Smooth muscle cell (in vitro differentiated cells): ENCODE data around the gene C1D. TPM values are rescaled to one million over a fixed set of nuclear protein-coding genes. Genes with fewer than 3 reads are reported as not detected.

ENCODE experiments used
- DNase-seq: peaks from one replicate; lab custom pipeline; 2025; ENCODE audit not compliant: unreplicated experiment; lab: John Stamatoyannopoulos, UW
- H2AFZ ChIP-seq: fragments of 200-600 bp; sonication (generic); 2 replicates; pipeline ENCODE4 v1.6.0; 2016; ENCODE audit warnings: antibody characterized with exemption, low read depth, mild to moderate bottlenecking
- H3F3A ChIP-seq: fragments of 200-600 bp; sonication (generic); 2 replicates; pipeline ENCODE4 v1.6.0; 2017; ENCODE audit warnings: antibody characterized with exemption, low read depth
- H3K27ac ChIP-seq: fragments of 200-600 bp; sonication (generic); 2 replicates; pipeline ENCODE4 v1.5.1; 2016; ENCODE audit warnings: low read depth, mild to moderate bottlenecking
- H3K27me3 ChIP-seq: fragments of 200-600 bp; sonication (generic); 2 replicates; pipeline ENCODE4 v1.6.1; 2016; ENCODE audit warnings: low read depth, mild to moderate bottlenecking
- H3K36me3 ChIP-seq: fragments of 200-600 bp; sonication (generic); 2 replicates; pipeline ENCODE4 v1.5.1; 2016; ENCODE audit warnings: low read depth
- H3K4me1 ChIP-seq: fragments of 200-600 bp; sonication (generic); 2 replicates; pipeline ENCODE4 v1.5.1; 2016; ENCODE audit warnings: low read depth
- H3K4me2 ChIP-seq: fragments of 200-600 bp; sonication (generic); 2 replicates; pipeline ENCODE4 v1.6.0; 2016; ENCODE audit warnings: mild to moderate bottlenecking
- H3K4me3 ChIP-seq: fragments of 200-600 bp; sonication (generic); 2 replicates; pipeline ENCODE4 v1.5.1; 2016; ENCODE audit warnings: mild to moderate bottlenecking
- H3K79me2 ChIP-seq: fragments of 200-600 bp; sonication (generic); 2 replicates; pipeline ENCODE4 v1.6.0; 2016; ENCODE audit warnings: low read depth, mild to moderate bottlenecking
- H3K9ac ChIP-seq: fragments of 200-600 bp; sonication (generic); 2 replicates; pipeline ENCODE4 v1.6.0; 2016; ENCODE audit warnings: low read depth
- H3K9me3 ChIP-seq: fragments of 200-600 bp; sonication (generic); replicated peaks from 2 replicates; pipeline ENCODE4 v1.5.1; 2016; ENCODE audit warnings: low read depth
- H4K20me1 ChIP-seq: fragments of 200-600 bp; sonication (generic); 2 replicates; pipeline ENCODE4 v1.6.0; 2016; ENCODE audit warnings: low read depth
- WGBS: methylation state at CpG from one replicate; pipeline ENCODE4 v1.1.7; 2016; ENCODE audit warnings: low lambda C conversion rate; 5-methylcytosine and 5-hydroxymethylcytosine counted together
- polyA plus RNA-seq: library from polyadenylated mRNA; unstranded; fragments of >200 nt; fragmentation: Nextera tagmentation; extraction: Ambion mirVana; gene quantifications from 2 replicates; pipeline ENCODE4 v1.2.1, GENCODE V29; 2016
- total RNA-seq: library from RNA; depleted of rRNA; stranded (reverse); fragments of >200 nt; gene quantifications from 2 replicates; pipeline ENCODE4 v1.2.3, GENCODE V29; 2014
- TF ChIP-seq, protein P1 (sequence below): fragments of 200-600 bp; sonication (generic); IDR thresholded peaks from 2 replicates; pipeline ENCODE4 v1.5.1; 2017; ENCODE audit warnings: borderline replicate concordance, mild to moderate bottlenecking, antibody characterized with exemption; ENCODE audit not compliant: insufficient read depth, poor library complexity, severe bottlenecking

Gene C1D, protein sequence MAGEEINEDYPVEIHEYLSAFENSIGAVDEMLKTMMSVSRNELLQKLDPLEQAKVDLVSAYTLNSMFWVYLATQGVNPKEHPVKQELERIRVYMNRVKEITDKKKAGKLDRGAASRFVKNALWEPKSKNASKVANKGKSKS
- total RNA-seq (53.8 and 70.3 TPM in 2 replicates), polyA plus RNA-seq (25.8 and 27.5 TPM in 2 replicates)

DNA sequence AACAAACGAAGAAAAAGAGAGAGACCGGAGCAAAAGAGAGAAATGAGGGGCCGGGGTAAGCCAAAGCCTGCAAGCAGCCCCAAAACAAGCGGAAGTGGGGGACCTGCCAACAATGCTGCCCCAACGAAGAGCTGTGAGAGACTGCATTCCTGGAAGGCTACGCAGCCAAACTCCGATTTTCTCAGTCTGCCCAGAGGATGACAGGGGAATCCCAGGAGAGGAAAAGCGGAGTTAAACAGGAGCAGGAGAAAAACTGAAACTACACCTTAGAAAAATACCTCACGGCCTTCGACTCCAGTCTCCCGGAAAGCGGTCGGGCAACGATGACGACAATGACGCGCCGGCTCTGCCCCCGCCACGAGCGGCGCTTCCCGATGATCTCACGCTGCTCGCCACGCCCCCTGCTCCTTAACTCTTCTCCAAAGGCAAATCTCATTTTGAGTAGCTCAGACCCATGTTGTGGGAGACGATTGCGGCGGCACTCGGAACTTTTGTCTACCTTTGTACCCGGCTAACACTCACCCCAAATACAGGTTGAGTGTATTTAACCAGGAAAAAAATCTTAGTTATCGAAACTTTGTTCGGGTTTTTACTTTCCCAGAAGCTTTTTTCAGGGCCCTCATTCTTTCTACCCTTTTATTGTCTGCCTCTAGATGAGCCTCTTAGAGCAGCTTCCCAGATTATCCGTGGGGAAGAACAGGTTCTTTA, at the start of gene C1D:
TSS of gene C1D (minus strand) at position 325 of the 708 bp plus-strand sequence. CDS start 15,694 bp downstream, outside the sequence.
- Histone ChIP-seq H3K36me3 (no peaks in the 10 kb centered on the region), H3K27ac (peak within 1 kb of the TSS; percentile 98), H3K4me1 (peaks cover 24% of the 10 kb centered on the region), H3K9ac (peak within 1 kb of the TSS; percentile 98), H4K20me1 (peaks cover 31% of the 10 kb centered on the region), H3K4me2 (peak within 1 kb of the TSS; percentile 96), H2AFZ (peak within 1 kb of the TSS; percentile 81), H3F3A (no peaks in the 10 kb centered on the region), H3K27me3 (no peaks in the 10 kb centered on the region), H3K9me3 (no peaks in the 10 kb centered on the region), H3K4me3 (peak within 1 kb of the TSS; percentile 83), H3K79me2 (peaks cover 48% of the 10 kb centered on the region)
- WGBS: 2% methylated on average over 34 of the region's 34 CpGs
- TF ChIP-seq, protein P1, sequence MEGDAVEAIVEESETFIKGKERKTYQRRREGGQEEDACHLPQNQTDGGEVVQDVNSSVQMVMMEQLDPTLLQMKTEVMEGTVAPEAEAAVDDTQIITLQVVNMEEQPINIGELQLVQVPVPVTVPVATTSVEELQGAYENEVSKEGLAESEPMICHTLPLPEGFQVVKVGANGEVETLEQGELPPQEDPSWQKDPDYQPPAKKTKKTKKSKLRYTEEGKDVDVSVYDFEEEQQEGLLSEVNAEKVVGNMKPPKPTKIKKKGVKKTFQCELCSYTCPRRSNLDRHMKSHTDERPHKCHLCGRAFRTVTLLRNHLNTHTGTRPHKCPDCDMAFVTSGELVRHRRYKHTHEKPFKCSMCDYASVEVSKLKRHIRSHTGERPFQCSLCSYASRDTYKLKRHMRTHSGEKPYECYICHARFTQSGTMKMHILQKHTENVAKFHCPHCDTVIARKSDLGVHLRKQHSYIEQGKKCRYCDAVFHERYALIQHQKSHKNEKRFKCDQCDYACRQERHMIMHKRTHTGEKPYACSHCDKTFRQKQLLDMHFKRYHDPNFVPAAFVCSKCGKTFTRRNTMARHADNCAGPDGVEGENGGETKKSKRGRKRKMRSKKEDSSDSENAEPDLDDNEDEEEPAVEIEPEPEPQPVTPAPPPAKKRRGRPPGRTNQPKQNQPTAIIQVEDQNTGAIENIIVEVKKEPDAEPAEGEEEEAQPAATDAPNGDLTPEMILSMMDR: no peak
- DNase-seq: peak; percentile 76

DNA sequence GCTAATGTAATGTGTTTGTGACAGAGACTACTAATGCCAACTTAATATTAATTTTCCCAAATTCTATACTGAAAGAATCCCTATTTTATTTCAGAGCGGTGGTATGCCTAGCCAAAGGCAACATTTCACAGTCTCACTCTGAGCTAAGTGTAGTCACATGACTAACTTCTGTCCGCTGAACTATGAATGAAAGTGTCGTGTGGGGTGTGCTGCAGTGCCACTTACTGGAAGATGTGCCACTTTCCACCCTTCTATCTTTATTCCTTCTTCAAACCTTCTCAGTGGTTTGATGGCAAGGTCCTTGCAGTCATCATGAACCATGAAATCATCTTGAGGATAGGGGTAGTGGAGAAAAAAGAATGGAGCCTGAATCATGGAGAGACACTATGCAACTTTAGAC, 47.3 kb upstream of the C1D start:
- no peak overlapping the region for H3K9ac ChIP-seq
- DNase-seq: no peak
- H3K4me2 ChIP-seq: no peak overlapping the region
- H3F3A ChIP-seq: no peaks in the 10 kb centered on the region
- H3K4me3 ChIP-seq: no peak overlapping the region
- 72% methylated on average over 3 of the region's 3 CpGs for WGBS
- H2AFZ ChIP-seq: no peak overlapping the region
- H3K27me3 ChIP-seq: no peaks in the 10 kb centered on the region
- no peaks in the 10 kb centered on the region for H3K36me3 ChIP-seq
- H3K4me1 ChIP-seq: no peaks in the 10 kb centered on the region
- TF ChIP-seq, protein P1: no peak
- H4K20me1 ChIP-seq: no peaks in the 10 kb centered on the region
- no peaks in the 10 kb centered on the region for H3K9me3 ChIP-seq
- no peaks in the 10 kb centered on the region for H3K79me2 ChIP-seq
- no peak overlapping the region for H3K27ac ChIP-seq

DNA sequence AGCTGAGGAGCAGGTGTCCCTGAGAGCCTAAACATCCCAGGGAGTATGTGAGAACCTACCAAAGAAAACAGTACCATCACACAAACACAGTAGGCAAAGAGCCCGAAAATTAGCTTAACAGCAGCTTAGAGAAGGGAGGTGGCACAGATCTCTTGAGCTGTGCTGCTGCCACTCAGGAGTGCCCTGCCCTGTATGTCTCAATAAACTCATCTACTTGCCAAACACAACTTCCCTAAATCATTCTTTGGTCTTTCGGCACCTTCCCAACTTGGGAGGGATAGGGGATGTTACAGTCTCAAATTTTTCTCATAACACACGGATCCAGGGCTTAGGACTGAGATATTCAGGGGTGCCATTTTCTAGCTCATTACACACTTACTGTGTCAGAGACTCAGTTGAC, 45.3 kb upstream of the C1D start:
- H3K27ac ChIP-seq: no peak overlapping the region
- 94% methylated on average over 3 of the region's 3 CpGs for whole genome bisulfite sequencing
- H3K4me3 ChIP-seq: no peak overlapping the region
- H3F3A ChIP-seq: no peaks in the 10 kb centered on the region
- no peaks in the 10 kb centered on the region for H3K79me2 ChIP-seq
- H4K20me1 ChIP-seq: no peaks in the 10 kb centered on the region
- TF ChIP-seq, protein P1: no peak
- H3K36me3 ChIP-seq: no peaks in the 10 kb centered on the region
- H3K4me1 ChIP-seq: no peaks in the 10 kb centered on the region
- no peak overlapping the region for H2AFZ ChIP-seq
- H3K4me2 ChIP-seq: no peak overlapping the region
- no peak for DNase-seq
- no peaks in the 10 kb centered on the region for H3K9me3 ChIP-seq
- H3K9ac ChIP-seq: no peak overlapping the region
- no peaks in the 10 kb centered on the region for H3K27me3 ChIP-seq
